CMK (cell line): ENCODE results near the gene STIMATE.

Experiments used
- DNase-seq: peaks from one replicate; pipeline ENCODE4 v3.0.0-alpha.2; 2010; ENCODE audit warnings: low read depth

The STIMATE gene

DNA sequence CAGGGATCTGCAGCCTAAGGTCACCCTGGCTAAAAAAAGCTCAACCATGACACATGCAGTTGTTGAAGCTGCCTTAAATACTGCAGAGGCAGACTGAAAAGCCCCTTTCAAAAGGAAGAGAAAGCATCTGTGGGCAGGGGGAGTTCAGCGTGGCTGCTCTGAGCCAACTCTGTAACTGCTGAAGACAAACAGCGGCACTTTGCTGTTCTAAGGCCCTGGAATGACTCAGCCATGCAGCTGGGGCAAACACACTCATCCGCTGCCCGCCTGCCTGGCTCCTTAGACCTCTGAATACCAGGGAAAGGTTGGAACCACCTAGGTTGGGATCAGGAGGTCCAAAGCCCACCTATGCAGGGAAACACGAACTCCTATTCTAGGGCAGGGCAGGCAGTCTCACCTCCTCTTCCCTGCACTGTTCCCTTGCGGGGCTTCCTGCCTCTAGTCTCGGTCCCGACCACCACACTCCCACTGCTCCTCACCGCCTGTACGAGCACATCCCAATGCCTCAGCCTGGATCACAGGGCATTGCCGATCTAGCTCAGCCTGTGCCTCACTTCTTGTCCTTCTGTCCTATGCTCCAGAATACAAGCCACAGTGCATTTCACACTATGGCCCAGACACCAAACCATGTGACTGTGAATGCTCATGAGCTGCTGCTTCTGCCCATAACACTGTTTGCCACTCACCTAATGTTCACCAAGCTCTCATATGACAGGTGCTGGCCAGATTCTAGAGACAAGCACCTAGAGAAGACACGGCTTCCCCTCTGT is 56.0 kb downstream of the STIMATE start:
- DNase-seq, result no peak

- DNase-seq, result no peak
Observed at GRCh38 chr3:52839892-52840545, 57.3 kb downstream of the STIMATE start.

DNA sequence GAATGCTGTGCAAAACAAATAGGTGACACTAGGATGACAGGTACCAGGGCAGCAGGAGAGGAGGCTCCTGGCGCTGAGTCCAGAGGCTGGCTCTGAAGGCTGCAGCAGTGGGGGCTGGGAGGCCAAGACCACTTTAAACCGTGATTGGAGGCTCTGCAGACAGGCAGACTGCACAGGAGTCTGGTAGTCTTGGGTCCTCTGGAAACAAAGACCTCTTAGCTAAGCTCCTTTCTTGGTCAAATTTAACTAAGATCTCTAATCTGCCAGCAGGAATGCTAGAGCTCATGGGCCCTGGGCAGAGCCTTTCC is 58.1 kb downstream of the STIMATE start:
- no peak for DNase-seq

DNA sequence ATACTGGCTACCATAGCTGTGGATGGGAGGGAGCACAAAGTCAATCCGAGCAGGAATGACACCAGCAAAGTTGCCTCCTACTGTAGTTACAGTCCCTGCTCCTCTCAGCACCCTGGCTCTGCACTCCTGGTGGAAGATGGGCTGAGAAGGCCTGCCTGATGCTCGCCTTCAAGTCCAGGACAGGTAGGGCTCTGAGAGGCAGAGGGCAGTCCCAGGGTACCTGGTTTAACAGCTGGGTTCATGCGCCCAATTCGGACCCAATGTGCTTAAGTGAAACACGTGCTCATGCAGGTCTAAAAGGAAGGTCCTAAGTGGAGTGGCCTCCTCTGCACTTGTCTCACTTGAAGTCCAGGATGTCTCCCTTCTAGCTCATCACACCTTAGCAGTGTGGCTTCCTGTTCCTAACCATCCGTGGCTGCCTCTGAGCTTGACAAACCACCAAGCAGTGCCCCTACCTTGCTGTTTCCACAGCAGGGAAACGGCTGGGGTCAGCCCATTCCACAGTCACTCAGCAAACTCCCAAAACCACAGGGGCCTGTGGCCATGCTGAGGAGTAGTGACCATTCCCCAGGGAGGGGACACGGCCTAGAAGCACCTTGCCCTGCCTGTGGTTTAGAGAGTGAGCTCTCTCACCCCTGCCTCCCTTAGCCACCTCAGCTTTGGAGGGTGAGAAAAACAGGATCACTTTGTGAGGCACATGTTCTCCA is 58.6 kb downstream of the STIMATE start:
- DNase-seq, result no peak

GRCh38 chr3:52836986-52837385 is 60.4 kb downstream of the STIMATE start:
- DNase-seq, result no peak

DNA sequence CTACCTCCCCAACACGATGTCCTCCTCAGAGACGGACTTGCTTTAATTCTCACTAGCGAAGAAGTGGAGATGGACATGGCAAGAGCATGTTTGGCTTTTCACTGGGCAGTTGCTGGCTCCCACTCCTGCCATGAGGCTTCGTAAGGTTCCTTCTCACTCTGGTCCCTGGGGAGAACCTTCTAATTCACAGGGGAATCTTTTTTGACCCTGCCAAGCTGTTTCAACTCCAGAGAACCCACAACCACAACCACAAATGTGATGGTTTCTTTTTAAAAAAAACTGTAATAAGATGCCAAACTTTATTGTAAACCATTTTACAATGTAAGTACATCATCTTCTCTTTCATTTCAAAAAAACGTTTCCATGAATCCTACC is 60.9 kb downstream of the STIMATE start:
- no peak for DNase-seq

- DNase-seq, result no peak
Observed at GRCh38 chr3:52835766-52836470, 61.4 kb downstream of the STIMATE start.

DNA sequence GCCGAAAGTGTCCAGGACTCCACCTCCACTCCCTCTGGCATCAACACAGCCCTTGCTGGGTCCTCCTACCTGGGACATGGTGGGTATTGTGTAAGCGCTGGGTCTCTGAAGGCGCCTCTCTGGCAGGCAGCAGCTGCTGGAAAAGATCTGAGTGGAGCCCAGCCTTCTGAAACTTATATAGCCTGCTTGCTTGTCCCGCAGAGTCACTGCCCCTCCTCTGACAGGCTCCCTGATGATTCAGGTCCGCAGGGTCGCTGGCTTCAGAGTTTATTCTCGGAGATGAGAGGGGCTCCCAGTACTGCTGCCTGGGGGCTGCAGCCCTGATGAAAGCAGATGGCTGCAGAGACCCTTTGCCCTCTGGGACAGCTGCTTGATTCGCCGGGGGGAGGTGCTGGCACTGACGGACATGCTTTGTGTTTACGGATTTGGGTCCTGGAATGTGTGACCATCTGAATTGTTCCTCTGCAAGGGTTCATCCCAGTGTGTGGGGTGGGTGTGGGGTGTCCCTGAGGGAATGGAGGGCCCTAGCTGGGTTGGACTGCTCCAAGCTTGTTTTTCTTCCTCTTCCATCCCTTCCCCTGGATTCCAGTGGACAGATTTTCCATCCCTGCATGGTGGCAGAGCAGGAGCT is 62.4 kb downstream of the STIMATE start, which contains the start of gene MUSTN1:
Gene MUSTN1, minus strand, starts transcription at position 149 of the 631 bp plus-strand sequence. Its CDS starts 71 bp downstream, at position 78.
- no peak for DNase-seq

- no peak for DNase-seq
Observed at GRCh38 chr3:52833202-52833601, 64.1 kb downstream of the STIMATE start.

DNA sequence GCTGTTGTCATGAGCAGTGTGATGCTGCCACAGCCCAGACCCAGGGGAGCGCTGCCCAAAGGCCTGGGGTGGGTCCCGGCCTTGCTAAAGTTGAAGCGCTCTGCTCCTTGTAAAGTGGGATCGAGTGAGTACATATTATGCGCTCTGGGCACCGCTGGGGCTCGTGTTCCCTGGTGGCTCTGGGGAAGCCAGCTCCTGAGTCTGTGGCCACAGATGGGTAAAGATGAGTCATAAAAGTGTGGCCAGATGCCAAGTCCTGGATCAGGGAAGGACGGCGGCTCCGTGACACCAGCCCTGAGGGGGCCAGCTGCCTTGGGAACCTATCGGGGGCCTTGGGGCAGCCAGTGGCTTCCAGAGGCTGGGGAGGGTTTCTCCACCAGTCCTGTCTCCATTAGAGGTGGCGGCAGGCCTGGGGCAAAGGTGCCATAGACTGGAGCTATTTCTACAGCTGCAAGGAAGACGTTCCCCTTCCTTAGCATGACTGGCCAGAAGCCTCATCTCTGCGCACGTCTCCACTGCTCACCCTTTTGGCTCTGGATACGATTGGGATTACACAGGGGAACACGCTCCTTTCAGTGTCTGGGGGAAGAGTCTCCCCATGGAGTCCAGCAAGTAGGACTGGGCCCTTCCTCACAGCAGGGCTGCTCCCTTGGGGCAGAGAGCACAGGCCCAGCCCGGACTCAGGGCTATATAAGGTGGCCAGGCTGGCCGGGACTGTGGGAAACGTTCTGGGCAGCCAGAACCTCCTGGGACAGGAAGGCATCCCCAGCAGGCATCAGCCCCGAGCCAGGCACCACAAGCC is 65.6 kb downstream of the STIMATE start:
- no peak for DNase-seq

DNA sequence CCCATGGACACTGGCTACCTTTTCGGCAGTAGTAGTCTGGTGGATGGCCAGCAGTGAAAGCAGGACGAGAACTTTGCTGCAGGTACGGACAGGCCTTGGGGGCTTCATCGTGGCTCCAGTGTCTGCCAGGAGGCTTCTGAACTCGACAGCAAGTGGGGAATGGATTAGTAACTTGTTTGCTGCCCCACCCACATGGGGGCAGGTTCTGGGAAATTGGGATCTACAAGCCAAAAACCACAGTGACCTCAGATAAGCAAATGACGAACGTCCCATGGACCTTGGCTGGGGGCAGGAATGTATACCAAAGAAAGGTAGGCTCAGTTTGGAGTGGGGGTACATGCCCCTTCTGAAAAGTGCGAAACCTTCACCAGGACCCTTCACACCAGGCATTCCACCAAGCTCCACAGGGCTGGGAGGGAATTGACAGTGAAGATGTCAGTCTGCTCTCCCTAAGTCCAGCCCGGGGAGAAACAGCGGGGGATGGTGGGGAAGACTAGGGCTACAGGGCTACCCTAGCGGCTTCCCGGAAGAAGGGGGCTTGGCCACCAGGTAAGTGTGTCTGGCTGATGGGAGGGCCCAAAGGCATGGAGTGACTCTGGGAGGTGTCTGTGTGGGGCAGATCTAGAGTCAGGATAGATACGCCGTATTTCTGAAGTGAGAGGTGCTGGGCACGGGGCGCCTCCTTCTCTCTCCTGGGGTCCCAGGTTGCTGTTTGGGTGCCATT is 66.7 kb downstream of the STIMATE start, which contains the start of gene ITIH4:
Gene ITIH4, minus strand, starts transcription at position 138 of the 724 bp plus-strand sequence. Its CDS starts 30 bp downstream, at position 108.
- DNase-seq, result no peak

GRCh38 chr3:52829906-52830463 is 67.4 kb downstream of the STIMATE start:
- DNase-seq, result no peak

DNA sequence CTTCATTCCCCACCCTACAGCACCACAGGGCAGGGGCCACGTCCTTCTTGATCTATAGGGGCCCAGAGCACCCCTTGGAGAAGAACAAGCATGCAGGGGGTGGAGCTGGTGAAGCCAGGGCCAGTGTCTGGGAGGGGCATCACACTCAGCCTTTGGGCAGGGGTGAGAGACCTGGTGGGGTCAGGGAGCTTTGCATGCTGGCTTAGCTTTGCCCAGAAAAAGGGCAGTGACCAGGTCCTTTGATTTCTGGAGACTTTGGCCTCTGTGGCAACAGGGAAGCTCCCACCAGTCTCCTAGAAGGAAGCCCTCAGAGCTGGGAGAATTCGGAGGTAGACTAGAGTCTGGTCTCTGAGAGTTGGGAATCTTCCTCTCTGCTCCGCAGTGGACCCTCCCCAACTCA is 67.9 kb downstream of the STIMATE start:
- DNase-seq, result no peak

GRCh38 chr3:52827866-52828376 is 69.4 kb downstream of the STIMATE start:
- DNase-seq, result no peak

GRCh38 chr3:52827441-52827840 is 69.9 kb downstream of the STIMATE start:
- DNase-seq, result no peak

DNA sequence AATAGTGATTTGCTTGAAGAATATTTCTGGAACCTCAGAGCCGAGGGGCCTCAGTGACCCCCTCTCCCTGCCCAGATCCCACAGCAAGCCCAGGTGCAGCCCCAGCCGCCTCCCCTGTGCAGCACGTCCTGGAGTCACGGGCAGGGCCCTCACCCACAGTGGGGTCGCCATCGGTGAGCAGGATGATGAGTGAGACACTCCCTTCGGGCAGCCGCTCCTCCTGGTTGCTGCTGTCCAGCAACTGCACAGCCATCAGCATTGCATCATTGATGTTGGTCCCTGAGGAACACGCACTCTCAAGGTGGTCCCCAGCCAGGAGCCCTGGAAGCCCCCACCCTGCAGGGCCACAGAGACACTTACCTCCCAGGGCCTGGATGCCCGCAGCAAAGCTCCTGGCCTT is 73.3 kb downstream of the STIMATE start:
- DNase-seq, result no peak

DNA sequence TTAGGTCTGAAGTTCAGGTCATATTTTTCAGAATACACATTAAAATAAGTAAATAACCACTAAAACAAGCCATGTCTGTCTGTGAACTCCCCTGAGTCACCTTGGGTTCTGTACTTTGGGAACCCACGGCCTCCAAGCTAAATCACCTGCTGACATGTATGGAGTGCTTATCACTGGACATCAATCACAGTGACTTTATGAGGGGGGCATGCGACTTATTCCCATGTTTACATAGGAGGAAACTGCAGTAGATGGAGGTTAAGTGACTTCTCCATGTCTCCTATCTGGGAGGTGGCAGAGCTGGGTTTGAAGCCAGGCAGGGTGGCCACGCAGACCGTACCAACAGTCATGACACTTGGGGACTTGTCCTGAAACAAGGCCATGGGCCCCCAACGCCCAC is 75.0 kb downstream of the STIMATE start:
- DNase-seq, result no peak

- peak; percentile 22 for DNase-seq
Observed at GRCh38 chr3:52820736-52821135, 76.6 kb downstream of the STIMATE start.

DNA sequence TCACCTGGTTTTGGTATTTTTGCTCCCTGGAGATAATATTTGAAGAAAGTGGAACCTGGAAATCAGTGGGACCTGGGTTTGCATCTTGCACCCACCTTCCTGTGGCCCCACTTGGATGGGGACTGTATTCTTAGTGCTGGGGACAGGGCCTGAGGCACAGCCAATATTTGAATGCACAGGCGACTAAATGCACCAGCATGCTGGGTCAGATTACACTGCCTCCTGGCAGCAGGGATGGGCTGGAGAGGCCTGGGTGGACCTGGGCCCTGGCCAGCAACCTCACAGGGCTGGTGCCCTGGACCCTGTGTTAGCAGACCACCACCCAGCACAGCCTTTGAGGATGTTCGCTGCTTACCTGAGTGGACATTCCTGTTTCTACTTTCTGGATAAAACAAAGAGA is 77.4 kb downstream of the STIMATE start:
- no peak for DNase-seq

- no peak for DNase-seq
Observed at GRCh38 chr3:52817860-52818259, 79.5 kb downstream of the STIMATE start.
